Regular cardiac myocyte (primary cell): ENCODE measurements around the gene SLC34A2. TPM values are rescaled to one million over a fixed set of nuclear protein-coding genes. Genes with fewer than 3 reads are reported as not detected.

Experiments used
- total RNA-seq: library from RNA; depleted of rRNA; stranded (reverse); fragments of >200 nt; gene quantifications from 2 replicates; pipeline ENCODE4 v1.2.3, GENCODE V29; 2014

Gene SLC34A2, protein sequence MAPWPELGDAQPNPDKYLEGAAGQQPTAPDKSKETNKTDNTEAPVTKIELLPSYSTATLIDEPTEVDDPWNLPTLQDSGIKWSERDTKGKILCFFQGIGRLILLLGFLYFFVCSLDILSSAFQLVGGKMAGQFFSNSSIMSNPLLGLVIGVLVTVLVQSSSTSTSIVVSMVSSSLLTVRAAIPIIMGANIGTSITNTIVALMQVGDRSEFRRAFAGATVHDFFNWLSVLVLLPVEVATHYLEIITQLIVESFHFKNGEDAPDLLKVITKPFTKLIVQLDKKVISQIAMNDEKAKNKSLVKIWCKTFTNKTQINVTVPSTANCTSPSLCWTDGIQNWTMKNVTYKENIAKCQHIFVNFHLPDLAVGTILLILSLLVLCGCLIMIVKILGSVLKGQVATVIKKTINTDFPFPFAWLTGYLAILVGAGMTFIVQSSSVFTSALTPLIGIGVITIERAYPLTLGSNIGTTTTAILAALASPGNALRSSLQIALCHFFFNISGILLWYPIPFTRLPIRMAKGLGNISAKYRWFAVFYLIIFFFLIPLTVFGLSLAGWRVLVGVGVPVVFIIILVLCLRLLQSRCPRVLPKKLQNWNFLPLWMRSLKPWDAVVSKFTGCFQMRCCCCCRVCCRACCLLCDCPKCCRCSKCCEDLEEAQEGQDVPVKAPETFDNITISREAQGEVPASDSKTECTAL
- total RNA-seq, result under 0.01 and 0.28 TPM in 2 replicates

DNA sequence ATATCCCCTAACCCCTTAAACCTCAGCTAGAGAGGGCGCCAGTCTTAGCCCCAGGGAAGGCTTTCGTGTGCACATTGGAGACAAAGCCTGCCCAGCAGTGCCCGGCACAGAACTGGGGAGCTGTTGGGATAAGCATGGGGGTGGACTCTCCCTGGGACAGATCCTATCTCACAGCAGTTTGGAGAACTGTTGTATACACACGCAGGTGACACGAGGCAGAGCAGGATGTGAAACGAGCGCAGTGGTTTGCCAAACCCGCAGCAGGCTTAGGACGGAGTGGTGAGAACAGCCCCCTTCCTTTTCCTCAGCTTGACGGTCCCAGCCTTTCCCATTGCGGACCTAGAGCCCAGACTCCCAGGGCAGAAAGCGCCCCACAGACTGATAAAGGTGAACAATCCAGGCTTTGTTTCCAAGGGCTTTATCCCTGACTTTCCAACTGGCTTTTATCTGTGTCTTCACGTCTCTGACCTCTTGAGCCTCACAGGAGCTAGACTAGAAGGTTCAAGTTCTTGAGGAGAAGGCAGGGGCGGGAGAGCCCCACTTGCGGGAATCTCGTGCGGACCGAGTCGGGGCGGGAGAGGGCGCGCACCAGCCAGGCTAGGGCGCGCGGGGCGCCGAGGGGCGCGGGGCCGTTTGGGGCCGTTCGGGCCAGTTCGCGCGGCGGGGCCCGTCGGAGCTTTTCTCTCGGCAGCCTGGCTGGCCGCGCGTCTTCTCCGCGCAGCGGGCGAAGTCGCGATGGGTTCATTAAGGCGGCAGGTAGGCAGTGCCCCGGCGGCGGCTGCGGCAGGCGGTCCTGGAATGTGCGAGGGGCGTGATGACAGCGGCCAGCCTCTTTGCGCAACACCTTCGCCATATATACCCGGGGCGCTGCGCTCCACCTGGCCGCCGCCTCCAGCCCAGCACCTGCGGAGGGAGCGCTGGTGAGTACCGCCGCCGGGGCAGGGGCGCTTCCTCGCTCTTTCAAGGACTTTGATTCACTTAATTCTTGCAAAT, at the start of gene SLC34A2:
Gene SLC34A2, plus strand, starts transcription at position 881 of the 993 bp plus-strand sequence. CDS start 6,650 bp downstream, outside the sequence.

Other genes starting within 250 kb of the SLC34A2 start
- 68.8 and 126 TPM in 2 replicates for gene SEL1L3, start 207.1 kb downstream of the SLC34A2 start, total RNA-seq